GM19372 (cell line): ENCODE data around the gene SLC43A2.
A peak's percentile ranks its signal among the peaks of the same experiment; 100 is the strongest.

ENCODE experiments used
- ATAC-seq: cut with Tn5 transposase; IDR thresholded peaks from one replicate; pipeline ENCODE4 v1.9.1; 2021; ENCODE audit warnings: mild to moderate bottlenecking, low read depth, moderate library complexity; ENCODE audit not compliant: unreplicated experiment

Gene SLC43A2

GRCh38 chr17:1644493-1645206 is 16.0 kb upstream of the SLC43A2 start:
- no peak for ATAC-seq

- ATAC-seq = no peak
These were observed 15.4 kb upstream of the SLC43A2 start for GRCh38 chr17:1643999-1644492.

GRCh38 chr17:1643293-1643998 is 14.8 kb upstream of the SLC43A2 start:
- ATAC-seq = no peak

DNA sequence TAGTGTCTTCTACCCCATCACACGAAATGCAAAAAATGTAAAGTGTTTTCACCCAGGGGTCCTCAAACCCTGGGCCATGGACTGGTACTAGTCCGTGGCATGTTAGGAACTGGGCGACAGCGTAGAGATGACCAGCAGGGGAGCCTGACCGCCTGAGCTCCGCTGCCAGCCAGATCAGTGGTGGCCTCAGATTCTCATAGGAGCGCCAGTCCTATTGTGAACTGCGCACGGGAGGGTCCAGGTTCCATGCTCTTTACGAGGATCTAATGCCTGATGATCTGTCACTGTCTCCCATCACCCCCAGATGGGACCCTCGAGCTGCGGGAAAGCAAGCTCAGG is 12.4 kb upstream of the SLC43A2 start:
- ATAC-seq = no peak

DNA sequence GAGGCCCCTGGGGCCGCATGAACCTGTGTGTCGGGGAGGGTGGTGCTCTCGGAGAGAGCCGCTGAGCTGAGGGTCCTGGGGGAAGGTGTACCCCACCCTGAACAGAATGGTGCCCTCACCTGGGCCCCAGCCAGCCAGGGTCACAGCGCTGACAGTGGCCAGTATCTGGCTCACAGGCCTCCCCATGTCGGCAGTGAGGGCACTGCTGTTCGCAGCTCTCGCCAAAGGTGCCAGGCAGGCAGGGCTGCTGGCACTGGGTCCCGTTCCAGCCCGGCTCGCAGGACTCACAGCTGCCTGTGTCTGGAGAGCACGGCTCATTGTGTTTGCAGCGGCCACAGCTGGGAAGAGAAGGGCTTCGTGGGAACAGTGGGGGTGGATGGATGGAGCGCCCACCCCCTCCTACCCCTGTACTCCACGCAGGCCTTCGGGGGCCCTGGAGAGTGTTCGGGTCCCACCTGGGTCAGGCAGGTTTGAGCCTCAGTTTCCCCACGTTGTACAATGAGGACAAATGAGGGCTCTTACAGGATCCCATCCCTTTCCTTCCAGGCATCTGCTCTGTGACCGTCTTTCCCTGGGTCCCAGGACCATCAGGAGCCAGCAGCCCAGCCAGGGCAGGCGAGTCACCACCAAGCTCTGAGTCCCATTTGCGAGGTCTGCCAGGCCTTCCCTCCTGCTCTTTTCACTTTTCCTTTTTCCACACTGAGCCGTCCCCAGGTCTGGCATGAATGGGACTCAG is 11.9 kb upstream of the SLC43A2 start:
- ATAC-seq = no peak

DNA sequence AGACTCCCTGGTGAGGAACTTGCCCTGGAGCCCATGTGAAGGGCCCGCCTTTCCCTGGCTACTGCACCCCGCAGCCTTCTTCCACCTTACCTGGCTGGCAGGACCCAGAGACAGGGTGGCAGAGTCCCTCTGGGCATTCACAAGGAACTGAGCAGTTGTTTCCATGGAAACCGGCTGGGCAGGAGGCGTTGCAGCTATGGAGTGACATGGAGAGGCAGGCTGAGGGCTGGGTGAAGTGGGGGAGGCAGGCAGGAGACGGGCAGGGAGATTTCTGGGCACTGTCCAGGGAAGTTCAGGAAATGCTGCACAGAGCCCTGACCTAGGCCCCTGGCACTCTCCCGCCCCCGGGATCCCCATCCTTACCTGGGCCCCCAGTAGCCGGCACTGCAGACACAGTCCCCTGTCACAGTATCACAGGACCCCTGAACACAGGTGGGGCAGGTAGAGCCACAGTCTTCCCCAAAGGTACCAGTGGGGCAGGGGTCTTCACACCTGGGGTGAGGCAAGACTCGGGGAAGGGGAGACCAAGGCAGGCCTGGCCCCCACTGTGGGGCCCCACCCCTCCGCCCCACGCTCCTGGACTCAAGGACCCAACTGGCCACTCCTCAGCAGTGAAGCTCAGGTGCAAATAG is 11.0 kb upstream of the SLC43A2 start:
- no peak for ATAC-seq

DNA sequence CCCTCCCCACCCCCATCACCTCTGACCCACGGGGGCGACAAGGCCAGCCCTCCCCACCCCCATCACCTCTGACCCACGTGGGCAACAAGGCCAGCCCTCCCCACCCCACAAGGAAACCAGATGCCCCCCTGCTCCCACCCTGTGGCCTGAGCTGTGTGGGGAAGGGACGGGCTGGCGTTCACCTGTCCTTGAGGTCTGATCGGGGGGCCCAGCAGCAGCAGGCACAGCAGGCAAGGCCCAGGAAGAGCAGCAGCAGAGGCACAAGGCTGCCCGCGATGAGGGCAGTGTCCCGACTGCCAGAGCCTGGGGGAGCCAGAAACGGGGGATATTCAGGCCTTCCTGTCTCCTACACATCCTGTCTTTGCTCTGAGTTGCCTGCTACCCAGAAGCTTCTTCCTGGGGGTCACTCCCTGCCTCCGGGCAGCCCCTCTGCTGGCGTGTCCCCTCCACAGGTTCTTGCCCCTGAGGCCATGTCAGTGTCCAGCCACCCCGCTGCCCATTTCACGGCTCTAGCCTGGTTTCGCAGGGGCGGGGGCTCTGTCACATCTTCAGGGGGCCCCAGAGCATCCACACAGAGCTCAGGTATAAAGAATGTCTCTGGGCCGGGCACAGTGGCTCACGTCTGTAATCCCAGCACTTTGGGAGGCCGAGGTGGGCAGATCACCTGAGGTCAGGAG is 10.1 kb upstream of the SLC43A2 start:
- ATAC-seq = no peak

- no peak for ATAC-seq
These were observed 9.5 kb upstream of the SLC43A2 start for GRCh38 chr17:1638171-1638590.

DNA sequence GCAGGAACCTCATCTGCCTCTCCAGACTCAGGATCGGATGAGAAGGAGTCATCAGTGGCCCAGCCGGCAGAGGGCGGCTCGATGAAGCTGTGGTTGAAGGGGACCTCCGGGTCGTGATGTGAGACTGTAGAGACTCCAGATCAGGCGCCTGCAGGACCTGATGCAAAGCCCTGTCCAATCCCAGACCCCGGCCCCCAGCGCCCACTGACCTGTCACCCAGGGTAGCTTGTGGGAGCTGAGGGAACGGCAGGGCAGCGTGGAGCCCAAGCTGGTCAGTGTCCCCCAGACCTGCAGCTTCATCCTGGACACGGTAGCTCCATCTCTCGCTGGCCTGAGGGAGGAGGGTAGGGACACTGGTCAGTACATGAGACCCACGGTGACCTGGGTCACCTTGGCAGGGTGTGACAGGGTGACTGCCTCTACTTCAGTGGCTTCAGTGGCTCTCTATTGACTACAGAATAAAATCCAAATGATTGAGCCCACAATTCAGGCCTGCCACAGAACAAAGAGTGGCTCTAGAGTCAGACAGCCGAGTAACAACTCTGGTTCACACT is 8.2 kb upstream of the SLC43A2 start:
- ATAC-seq = no peak

- ATAC-seq = no peak
These were observed 7.2 kb upstream of the SLC43A2 start for GRCh38 chr17:1635675-1636465.

DNA sequence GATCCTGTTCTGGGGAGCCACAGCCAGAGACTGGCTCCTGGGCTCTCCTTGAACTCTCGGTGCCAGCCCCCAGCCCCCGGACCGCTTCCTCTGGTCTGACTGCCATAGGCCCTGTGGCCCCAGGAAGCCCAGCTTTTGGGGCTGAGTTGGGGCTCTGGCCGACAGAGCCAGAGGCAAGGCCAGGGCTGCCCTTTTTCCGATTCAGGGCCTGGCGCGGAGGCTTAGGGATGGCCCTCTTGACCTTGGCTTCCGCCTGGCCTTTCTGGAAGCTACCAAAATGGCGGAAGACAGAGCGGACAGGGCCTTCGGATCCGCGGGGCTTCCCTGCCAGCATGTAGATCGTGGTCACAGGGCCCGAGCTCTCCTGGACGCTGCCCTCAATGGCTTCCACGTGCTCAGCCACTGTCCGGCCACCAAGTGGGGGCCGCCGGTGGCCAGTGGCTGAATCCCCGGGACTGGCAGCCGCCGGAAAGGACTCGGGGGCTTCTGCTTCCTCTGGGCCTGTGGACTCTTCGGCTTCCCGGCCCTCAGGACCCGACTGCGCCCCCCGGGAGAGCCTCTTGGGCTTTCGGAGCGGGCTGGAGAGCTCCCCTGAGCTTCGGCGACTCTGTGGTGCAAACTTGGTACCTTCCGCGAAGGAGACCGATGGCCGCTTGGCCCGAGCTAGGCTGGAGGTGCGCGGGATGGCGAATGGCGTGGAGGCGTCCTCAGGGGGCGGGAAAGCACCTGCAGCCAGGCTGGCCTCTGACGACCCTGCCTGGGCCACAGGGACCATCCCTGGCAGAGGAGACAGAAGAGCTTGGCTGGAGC is 6.4 kb upstream of the SLC43A2 start:
- no peak for ATAC-seq

DNA sequence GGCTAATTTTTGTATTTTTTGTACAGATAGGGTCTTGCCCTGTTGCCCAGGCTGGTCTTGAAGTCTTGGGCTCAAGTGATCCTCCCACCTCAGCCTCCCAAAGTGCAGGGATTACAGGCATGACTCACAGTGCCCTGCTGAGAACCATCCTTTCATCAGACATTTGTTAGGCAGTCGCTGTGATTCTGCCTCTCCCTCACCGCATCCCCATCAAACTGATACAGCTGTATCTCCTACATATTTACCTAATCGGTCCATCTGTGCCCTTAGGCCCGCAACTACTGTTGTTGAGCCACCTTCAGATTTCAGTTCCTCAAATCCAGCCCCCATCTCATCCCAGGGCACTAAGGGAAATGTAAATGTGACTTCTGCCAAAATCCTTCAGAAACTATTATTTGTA is 2.0 kb upstream of the SLC43A2 start:
- no peak for ATAC-seq

DNA sequence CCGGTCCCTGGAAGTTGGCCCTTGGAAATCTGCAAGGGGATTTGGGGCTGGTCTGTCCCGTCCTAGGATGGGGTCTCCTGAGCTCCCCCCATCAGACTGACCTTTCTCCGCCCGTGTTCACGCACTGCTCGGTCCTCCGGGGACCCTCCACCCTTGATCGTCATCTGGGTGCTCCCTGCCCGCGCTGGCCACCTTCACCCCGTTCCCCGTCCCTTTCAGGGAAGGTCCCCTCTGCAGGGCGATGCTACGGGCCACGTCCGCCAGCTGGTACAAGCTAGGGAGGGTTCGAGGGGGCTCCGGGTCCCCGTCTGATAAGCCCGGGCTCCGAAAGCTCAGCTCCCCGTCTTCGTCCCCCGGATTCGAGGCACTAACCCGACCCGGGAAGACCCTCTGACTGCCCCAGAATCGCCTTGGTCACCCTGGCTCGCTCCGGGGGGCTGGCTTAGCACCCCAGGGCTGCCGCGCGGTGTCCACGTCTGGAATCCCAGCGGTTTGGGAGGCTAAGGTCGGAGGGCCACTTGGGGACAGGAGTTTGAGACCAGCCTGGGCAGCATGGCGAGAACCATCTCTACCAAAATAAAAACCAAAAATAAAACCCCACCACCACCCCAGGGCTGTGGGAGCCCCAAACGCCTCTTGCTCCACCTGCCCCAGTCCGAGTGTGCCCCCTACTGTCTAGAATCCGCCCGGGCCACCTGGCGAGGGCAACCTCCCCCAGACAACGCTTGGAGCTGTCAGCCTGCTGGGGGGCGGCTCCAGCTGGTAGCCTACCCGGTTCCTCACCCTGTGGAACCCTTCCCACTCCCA is 1.1 kb upstream of the SLC43A2 start:
- no peak for ATAC-seq

- peak; percentile 56 for ATAC-seq
These were observed 346 bp upstream of the SLC43A2 start for GRCh38 chr17:1628856-1629503.

- ATAC-seq = no peak
These were observed 1.3 kb downstream of the SLC43A2 start for GRCh38 chr17:1627182-1627981.

- ATAC-seq = no peak
These were observed 2.3 kb downstream of the SLC43A2 start for GRCh38 chr17:1626333-1626732.
